ENCODE results near the gene INSL3. TPM values are rescaled to one million over a fixed set of nuclear protein-coding genes. Genes with fewer than 3 reads are reported as not detected.
A peak's percentile ranks its signal among the peaks of the same experiment; 100 is the strongest.

The INSL3 gene
- total and polyA plus RNA-seq, 2 of the 13 experiments (the other 11 are each of a cell fraction or from before 2014, with no cell fraction given) = 0.30 TPM; not detected in 1

- TF ChIP-seq ZNF770 (CRISPR knock-in tag; IDR thresholded peaks at IDR 0.05) (peak; percentile 90), TEAD2 (CRISPR knock-in tag; IDR thresholded peaks at IDR 0.05) (no peak), HES4 (CRISPR knock-in tag; IDR thresholded peaks at IDR 0.05; ENCODE audit: borderline replicate concordance) (no peak), HNRNPUL1 (IDR thresholded peaks at IDR 0.05; ENCODE audit: low read depth, low read length) (no peak), ZSCAN9 (CRISPR knock-in tag; IDR thresholded peaks at IDR 0.05; ENCODE audit: borderline replicate concordance) (no peak), ZBTB4 (CRISPR knock-in tag; IDR thresholded peaks at IDR 0.05; ENCODE audit: borderline replicate concordance) (no peak), ZFP1 (CRISPR knock-in tag; IDR thresholded peaks at IDR 0.05) (no peak), HNRNPL (IDR thresholded peaks at IDR 0.05; ENCODE audit: low read depth, low read length) (0 out of 2 replicates have a peak, but pooled peaks have one; percentile 24), MTA3 (CRISPR knock-in tag; IDR thresholded peaks at IDR 0.05) (no peak), ZNF580 (CRISPR knock-in tag; IDR thresholded peaks at IDR 0.05; ENCODE audit: borderline replicate concordance, low read depth) (no peak), ZNF431 (CRISPR knock-in tag; IDR thresholded peaks at IDR 0.05; ENCODE audit: borderline replicate concordance, low read depth) (peak; percentile 26; the same call in 1 of the 2 replicates), THYN1 (CRISPR knock-in tag; IDR thresholded peaks at IDR 0.05; ENCODE audit: borderline replicate concordance, low read depth) (no peak), NCOR1 (IDR thresholded peaks at IDR 0.05; ENCODE audit: borderline replicate concordance, low read length) (no peak), NFE2L2 (IDR thresholded peaks at IDR 0.05; ENCODE audit: low read length) (no peak), ZBTB1 (CRISPR knock-in tag; IDR thresholded peaks at IDR 0.05; ENCODE audit: borderline replicate concordance) (no peak), ZBTB44 (CRISPR knock-in tag; IDR thresholded peaks at IDR 0.05) (no peak), PBX3 (CRISPR knock-in tag; IDR thresholded peaks at IDR 0.05; ENCODE audit: borderline replicate concordance) (no peak), FOXA1 (IDR thresholded peaks at IDR 0.05) (no peak), FOXA1 (CRISPR knock-in tag; IDR thresholded peaks at IDR 0.05) (peak; percentile 19; the same call in 1 of the 2 replicates)
- TF ChIP-seq, protein P1, sequence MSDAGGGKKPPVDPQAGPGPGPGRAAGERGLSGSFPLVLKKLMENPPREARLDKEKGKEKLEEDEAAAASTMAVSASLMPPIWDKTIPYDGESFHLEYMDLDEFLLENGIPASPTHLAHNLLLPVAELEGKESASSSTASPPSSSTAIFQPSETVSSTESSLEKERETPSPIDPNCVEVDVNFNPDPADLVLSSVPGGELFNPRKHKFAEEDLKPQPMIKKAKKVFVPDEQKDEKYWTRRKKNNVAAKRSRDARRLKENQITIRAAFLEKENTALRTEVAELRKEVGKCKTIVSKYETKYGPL (CRISPR knock-in tag; IDR thresholded peaks at IDR 0.05) = no peak
Observed at GRCh38 chr19:17796013-17796837, 25.1 kb downstream of the INSL3 start (continued).
